K562 (cell line): Measurements from ENCODE around the gene SH2D1A. TPM values are rescaled to one million over a fixed set of nuclear protein-coding genes. Genes with fewer than 3 reads are reported as not detected.

Experiments used
- ATAC-seq: fragments of 200-7000 bp; cut with Tn5 transposase; 3 replicates; pipeline ENCODE4 v1.9.1; 2020; ENCODE audit warnings: moderate library complexity
- BruUV-seq: library from RNA; stranded (reverse); fragments of 400-500 nt; replicated peaks from 2 replicates; lab custom pipeline; 2021; lab: Mats Ljungman, UMichigan
- CTCF ChIA-PET: fragments of 300-600 bp; formaldehyde crosslinking; extraction: SDS; loops from one replicate; lab custom pipeline; 2021; ENCODE audit warnings: low intra/inter-chr PET ratio; lab: Yijun Ruan, JAX
- POLR2A ChIA-PET: fragments of 300-600, 350-650 bp; sonication (Branson Sonifier 250); formaldehyde crosslinking; extraction: SDS; loops from one replicate; lab custom pipeline; 2021; ENCODE audit warnings: antibody characterized with exemption, inconsistent platforms; lab: Yijun Ruan, JAX
- DNase-seq, 4 experiments: peaks; one replicate each; pipeline versions ENCODE4 v3.0.0 to v3.0.0-alpha.2; 2011 to 2018; ENCODE audit warnings: low spot score in 3 of 4, mixed read lengths in 3 of 4; ENCODE audit errors: extremely low read depth in 1 of 4
- FAIRE-seq: peaks from 2 replicates; lab custom pipeline; 2011; peaks lifted over from hg19 to GRCh38; lab: Jason Lieb, UNC
- H2AFZ ChIP-seq: 2 replicates; pipeline ENCODE4 v1.6.0; 2011; ENCODE audit warnings: low read depth, low read length, control low read depth, inconsistent platforms
- H3K27ac ChIP-seq: fragments of 200-600 bp; 3 replicates; pipeline ENCODE4 v1.8.0; 2011; ENCODE audit warnings: low read depth, mild to moderate bottlenecking, control low read depth, inconsistent platforms, low read length, moderate library complexity, mixed read lengths; ENCODE audit errors: extremely low read depth
- H3K27me3 ChIP-seq, 2 experiments: fragments of 300-600 bp in 1 of 2; 2 replicates in 1 of 2; 3 replicates in 1 of 2; pipeline versions ENCODE4 v1.6.0 to v1.8.0; 2011; ENCODE audit warnings: inconsistent platforms in 2 of 2, low read length in 2 of 2, mild to moderate bottlenecking in 1 of 2, mixed read lengths in 1 of 2, moderate library complexity in 1 of 2; ENCODE audit not compliant: control insufficient read depth in 2 of 2, insufficient read depth in 2 of 2
- H3K36me3 ChIP-seq: fragments of 300-600 bp; 3 replicates; pipeline ENCODE4 v1.8.0; 2011; ENCODE audit warnings: mild to moderate bottlenecking, low read length, inconsistent platforms; ENCODE audit not compliant: control insufficient read depth, insufficient read depth
- H3K4me1 ChIP-seq, 2 experiments: fragments of 200-600 bp in 1 of 2; replicated peaks in 1 of 2; 2 replicates in 1 of 2; 3 replicates in 1 of 2; pipeline versions ENCODE4 v1.5.1 to v1.8.0; 2011; ENCODE audit warnings: inconsistent platforms in 2 of 2, low read length in 2 of 2, mild to moderate bottlenecking in 1 of 2, mixed read lengths in 1 of 2, moderate library complexity in 1 of 2; ENCODE audit not compliant: control insufficient read depth in 2 of 2, insufficient read depth in 2 of 2
- H3K4me2 ChIP-seq: 2 replicates; pipeline ENCODE4 v1.6.1; 2011; ENCODE audit warnings: low read length, control low read depth, inconsistent platforms, mixed read lengths; ENCODE audit not compliant: insufficient read depth
- H3K4me3 ChIP-seq: fragments of 200-600 bp; sonication (generic), shearing (Covaris generic); 2 replicates; pipeline ENCODE4 v1.5.1; 2016; ENCODE audit warnings: control low read depth, inconsistent platforms
- H3K79me2 ChIP-seq: fragments of 200-600 bp; 3 replicates; pipeline ENCODE4 v1.8.0; 2011; ENCODE audit warnings: low read length, inconsistent platforms; ENCODE audit not compliant: control insufficient read depth, insufficient read depth
- H3K9ac ChIP-seq, 2 experiments: 2 replicates each; pipeline versions ENCODE4 v1.6.0 to v1.6.1; 2011; ENCODE audit warnings: low read depth in 2 of 2, low read length in 2 of 2, control low read depth in 1 of 2, inconsistent platforms in 1 of 2, mild to moderate bottlenecking in 1 of 2, mixed read lengths in 1 of 2; ENCODE audit not compliant: insufficient read depth in 1 of 2
- H3K9me1 ChIP-seq: one replicate; pipeline ENCODE4 v1.6.0; 2011; ENCODE audit warnings: inconsistent platforms, mild to moderate bottlenecking, low read length, moderate library complexity; ENCODE audit not compliant: control insufficient read depth, insufficient read depth
- H3K9me3 ChIP-seq: replicated peaks from 2 replicates; pipeline ENCODE4 v1.5.1; 2011; ENCODE audit warnings: low read depth, low read length, inconsistent platforms; ENCODE audit not compliant: control insufficient read depth, insufficient read depth
- H4K20me1 ChIP-seq: replicated peaks from 2 replicates; pipeline ENCODE4 v1.6.1; 2011; ENCODE audit warnings: low read length, inconsistent platforms, mixed read lengths; ENCODE audit not compliant: control insufficient read depth, insufficient read depth
- BRD9 ChIP-seq: fragments of 450-650 bp; IDR thresholded peaks from 2 replicates; pipeline ENCODE4 v1.6.1; 2018; ENCODE audit warnings: low read depth; ENCODE audit not compliant: partially characterized antibody
- CBX8 ChIP-seq: fragments of 200-600 bp; sonication (generic); IDR thresholded peaks from 2 replicates; pipeline ENCODE4 v1.6.1; 2012; ENCODE audit warnings: borderline replicate concordance, mixed run types, low read depth, mild to moderate bottlenecking, moderate library complexity, mixed read lengths, low read length, control low read depth, inconsistent platforms; ENCODE audit not compliant: poor library complexity, severe bottlenecking; ENCODE audit errors: extremely low read depth
- CEBPG ChIP-seq, 3 experiments: fragments of 200-800 bp in 1 of 3; sonication (Bioruptor generic) in 1 of 3; sonication (generic) in 1 of 3; formaldehyde crosslinking in 1 of 3; IDR thresholded peaks in 2 of 3; conservative IDR thresholded peaks in 1 of 3; 2 replicates each; pipeline versions ENCODE4 v1.6.1 to v1.8.0; 2016 to 2022; ENCODE audit warnings: missing compliant biosample characterization in 2 of 3, missing genetic modification characterization in 2 of 3, mild to moderate bottlenecking in 1 of 3, missing genetic modification reagents in 1 of 3
- DEAF1 ChIP-seq: fragments of 450-650 bp; formaldehyde crosslinking; IDR thresholded peaks from 2 replicates; pipeline ENCODE4 v1.4.0; 2020; ENCODE audit warnings: mild to moderate bottlenecking, moderate library complexity
- ELK1 ChIP-seq: sonication (generic); formaldehyde crosslinking; IDR thresholded peaks from 2 replicates; pipeline ENCODE4 v1.8.1; 2022; ENCODE audit warnings: missing genetic modification reagents
- EP300 ChIP-seq: IDR thresholded peaks from 2 replicates; pipeline ENCODE4 v1.6.1; 2012; ENCODE audit warnings: low read length, improper control_type of control experiment
- FOXJ2 ChIP-seq: fragments of 200-800 bp; sonication (Bioruptor generic); IDR thresholded peaks from 2 replicates; pipeline ENCODE4 v1.6.1; 2016; ENCODE audit warnings: missing genetic modification characterization, missing compliant biosample characterization
- IRF2 ChIP-seq: sonication (generic); formaldehyde crosslinking; IDR thresholded peaks from 2 replicates; pipeline ENCODE4 v1.8.1; 2022; ENCODE audit warnings: mild to moderate bottlenecking, missing genetic modification reagents
- KLF16 ChIP-seq: IDR thresholded peaks from 2 replicates; pipeline ENCODE4 v1.6.1; 2016; ENCODE audit warnings: antibody characterized with exemption
- NFE2 ChIP-seq: IDR thresholded peaks from 2 replicates; pipeline ENCODE4 v1.6.1; 2014; ENCODE audit warnings: antibody characterized with exemption, low read depth
- PHTF2 ChIP-seq: fragments of 250-450 bp; sonication (Bioruptor Pico); IDR thresholded peaks from 2 replicates; pipeline ENCODE4 v1.5.0; 2021; ENCODE audit warnings: mild to moderate bottlenecking
- PML ChIP-seq: IDR thresholded peaks from 2 replicates; pipeline ENCODE4 v1.6.1; 2012; ENCODE audit warnings: low read length, inconsistent platforms
- PRMT5 ChIP-seq: sonication (generic); formaldehyde crosslinking; IDR thresholded peaks from 2 replicates; pipeline ENCODE4 v1.5.0; 2020; ENCODE audit warnings: missing genetic modification reagents
- RAD51 ChIP-seq: fragments of 450-650 bp; IDR thresholded peaks from 2 replicates; pipeline ENCODE4 v1.7.1; 2016; ENCODE audit warnings: low read depth, mild to moderate bottlenecking, borderline replicate concordance
- TAF7 ChIP-seq: fragments of 450-650 bp; IDR thresholded peaks from 2 replicates; pipeline ENCODE4 v1.6.1; 2016; ENCODE audit warnings: missing genetic modification characterization, missing compliant biosample characterization
- TARDBP ChIP-seq: fragments of 450-650 bp; IDR thresholded peaks from 2 replicates; pipeline ENCODE4 v1.6.1; 2016
- TCFL5 ChIP-seq: fragments of 250-450 bp; sonication (Bioruptor Pico); conservative IDR thresholded peaks from 2 replicates; pipeline ENCODE4 v1.6.1; 2021; ENCODE audit warnings: mild to moderate bottlenecking, moderate library complexity, matching md5 sums
- ZNF398 ChIP-seq: fragments of 250-450 bp; sonication (Bioruptor Pico); IDR thresholded peaks from 2 replicates; pipeline ENCODE4 v1.8.0; 2021; ENCODE audit warnings: moderate library complexity, mild to moderate bottlenecking, inconsistent platforms
- ZNF408 ChIP-seq: fragments of 250-450 bp; sonication (Bioruptor Pico); IDR thresholded peaks from 2 replicates; pipeline ENCODE4 v1.4.0; 2020; ENCODE audit warnings: low read depth, mild to moderate bottlenecking, moderate library complexity
- ZNF668 ChIP-seq: fragments of 250-450 bp; sonication (Bioruptor Pico); IDR thresholded peaks from 2 replicates; pipeline ENCODE4 v1.8.0; 2022; ENCODE audit warnings: mild to moderate bottlenecking, inconsistent platforms
- WGBS: fragments of 100-300 bp; shearing (Covaris generic); methylation state at CpG from one replicate; pipeline ENCODE4 v1.1.6; 2016; ENCODE audit warnings: low coverage, mixed read lengths; ENCODE audit not compliant: insufficient coverage; ENCODE audit errors: missing lambda C conversion rate; 5-methylcytosine and 5-hydroxymethylcytosine counted together
- in situ Hi-C: fragments of 300-500 bp; cut with MboI; formaldehyde crosslinking; loops from 4 replicates; pipeline ENCODE4 v1.15.0; 2018; ENCODE audit warnings: inconsistent platforms, mixed read lengths
- intact Hi-C: fragments of 100-400 bp; cut with micrococcal nuclease; formaldehyde crosslinking; loops from 2 replicates; pipeline ENCODE4 v1.14.2; 2022
- polyA plus RNA-seq, 8 experiments: library from polyadenylated mRNA; depleted of rRNA in 4 of 8; stranded (reverse) in 5 of 8; unstranded in 3 of 8; fragments of >200 nt; fragmentation: Nextera tagmentation in 2 of 8; fragmentation: Illumina TruSeq in 1 of 8; extraction: Ambion mirVana in 2 of 8; extraction: Trizol in 1 of 8; gene quantifications; 2 replicates each; pipeline versions ENCODE4 v1.2.1 to v1.2.3, GENCODE V29; 2011 to 2014; ENCODE audit warnings: inconsistent platforms in 1 of 8, missing spikeins in 1 of 8
- total RNA-seq, 7 experiments: library from RNA; depleted of rRNA in 6 of 7; stranded (reverse); fragments of >200 nt in 6 of 7; fragmentation: Illumina TruSeq in 2 of 7; extraction: Trizol in 2 of 7; gene quantifications; 2 replicates each; pipeline versions ENCODE4 v1.2.1 to v1.2.3, GENCODE V29; 2011 to 2021; ENCODE audit warnings: low replicate concordance in 1 of 7

SH2D1A gene
- total and polyA plus RNA-seq, 9 of the 15 experiments (the other 6 are each of a cell fraction or from before 2014, with no cell fraction given) = 0.07 to 0.52 (median 0.19) TPM

- Histone ChIP-seq H3K27ac (no peak overlapping the region), H3K27me3 (no peaks in the 10 kb centered on the region), H4K20me1 (no peaks in the 10 kb centered on the region), H3K9me3 (no peaks in the 10 kb centered on the region)
- CTCF ChIA-PET = interaction anchor here (0.8 kb wide), 1 partner anchor 17 kb away, joined by 3 read pairs; no protein-coding TSS in a partner anchor
- WGBS = no CpG with 5 or more reads among the region's 1 CpG
- no peak for ATAC-seq
- POLR2A ChIA-PET = interaction anchor here (1.4 kb wide), 1 partner anchor 9 kb away, joined by 3 read pairs; no protein-coding TSS in a partner anchor
- in situ Hi-C loops = loop anchor here (25.0 kb wide), 1 partner anchor 731 kb away; no protein-coding TSS in a partner anchor
- TF ChIP-seq TCFL5 (no peak), CBX8 (no peak), BRD9 (no peak), EP300 (no peak), NFE2 (no peak), RAD51 (no peak), PRMT5 (CRISPR knock-in tag) (no peak), CEBPG (CRISPR knock-in tag; IDR thresholded peaks at IDR 0.05) (no peak), CEBPG (tag; conservative IDR thresholded peaks at IDR 0.05 in 1 of 2, IDR thresholded peaks at IDR 0.05 in 1 of 2) (no peak), ZNF398 (no peak), ZNF668 (CRISPR knock-in tag) (no peak), ELK1 (CRISPR knock-in tag) (no peak), IRF2 (CRISPR knock-in tag) (no peak), PHTF2 (CRISPR knock-in tag) (no peak), FOXJ2 (tag) (no peak), KLF16 (no peak), TAF7 (tag) (no peak), DEAF1 (no peak), ZNF408 (CRISPR knock-in tag) (no peak), PML (no peak), TARDBP (no peak)
- TF ChIP-seq, all 486 proteins: peak for 0
- FAIRE-seq (no peak), DNase-seq (no peak)
- no peak overlapping the region for H3K9ac ChIP-seq
- H3K4me1 ChIP-seq = no peaks in the 10 kb centered on the region; a peak in 1 of 5 replicates
- no peaks in the 10 kb centered on the region for H3K36me3 ChIP-seq
- H3K4me3 ChIP-seq = no peak overlapping the region
- no peak overlapping the region for H2AFZ ChIP-seq
- H3K9me1 ChIP-seq = no peaks in the 10 kb centered on the region
- intact Hi-C loops = loop anchor here (1.0 to 5.0 kb wide), 3 partner anchors 456 to 1031 kb away; no protein-coding TSS in a partner anchor
- H3K79me2 ChIP-seq = no peaks in the 10 kb centered on the region
- no TSS peak for BruUV-seq
- H3K4me2 ChIP-seq = no peak overlapping the region
These were observed 59.5 kb downstream of the SH2D1A start for GRCh38 chrX:124405868-124406267.
